Measurements from ENCODE around the gene TMEM237. TPM values are rescaled to one million over a fixed set of nuclear protein-coding genes. Genes with fewer than 3 reads are reported as not detected.

TMEM237 gene
- total and polyA plus RNA-seq, 4 donors: 1.2 to 5.2 (median 2.2) TPM

DNA sequence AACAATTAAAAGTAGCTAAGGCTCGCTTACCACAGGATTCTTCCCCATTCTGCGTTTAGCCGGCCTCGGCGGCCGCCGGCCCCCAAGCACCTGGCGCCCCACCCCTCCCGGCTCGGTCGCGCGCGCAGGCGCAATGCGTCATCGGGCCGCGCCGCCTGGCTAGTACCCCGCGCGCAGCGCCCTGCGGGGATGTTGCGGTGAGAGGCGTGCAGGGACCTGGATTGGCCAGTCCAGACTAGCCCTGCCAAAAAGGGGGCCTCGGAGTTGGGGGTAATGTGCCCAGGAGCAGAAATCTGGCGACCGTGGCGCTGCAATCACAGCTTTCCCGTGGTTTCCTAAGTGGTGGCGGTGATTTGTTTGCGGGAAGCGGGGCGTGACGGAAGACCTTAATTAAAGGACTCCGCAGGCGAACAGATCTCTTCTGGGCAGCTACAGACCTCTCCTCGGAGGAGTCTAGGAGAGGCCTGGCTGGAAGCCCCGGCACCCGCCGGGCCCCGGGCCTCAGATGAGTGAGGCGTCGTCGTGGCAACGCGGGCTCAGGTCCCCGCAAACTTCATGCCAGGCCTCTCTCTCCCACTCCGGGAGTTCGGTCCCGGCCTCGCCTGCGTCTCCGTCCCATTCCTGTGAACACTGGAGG is 606 bp downstream of the TMEM237 start:
- Histone ChIP-seq H3K27me3 (ENCODE audit: control insufficient read depth in 4 of 4, insufficient read depth in 4 of 4, low read length in 3 of 4) (no peaks in the 10 kb centered on the region), H3K36me3 (ENCODE audit: control insufficient read depth in 4 of 4, insufficient read depth in 3 of 4, low read depth in 1 of 4, low read length in 3 of 4) (no peaks in the 10 kb centered on the region), H3K4me3 (ENCODE audit: low read depth in 1 of 3, low read length in 3 of 3) (peak overlapping the region; percentile 89 to 99 (median 98)), H3K9me3 (ENCODE audit: control insufficient read depth in 4 of 4, low read length in 3 of 4) (no peaks in the 10 kb centered on the region), H3K4me1 (ENCODE audit: control insufficient read depth in 4 of 4, insufficient read depth in 4 of 4, low read length in 3 of 4) (peaks cover 2 to 9% (median 6%) of the 10 kb centered on the region in 4 donors), H3K9ac (ENCODE audit: low read depth in 1 of 2, low read length in 2 of 2) (peak overlapping the region; percentile 83 to 88), H3K27ac (ENCODE audit: low read depth in 1 of 2, low read length in 2 of 2) (peak overlapping the region; percentile 73 to 78)
- TF ChIP-seq, protein P1, sequence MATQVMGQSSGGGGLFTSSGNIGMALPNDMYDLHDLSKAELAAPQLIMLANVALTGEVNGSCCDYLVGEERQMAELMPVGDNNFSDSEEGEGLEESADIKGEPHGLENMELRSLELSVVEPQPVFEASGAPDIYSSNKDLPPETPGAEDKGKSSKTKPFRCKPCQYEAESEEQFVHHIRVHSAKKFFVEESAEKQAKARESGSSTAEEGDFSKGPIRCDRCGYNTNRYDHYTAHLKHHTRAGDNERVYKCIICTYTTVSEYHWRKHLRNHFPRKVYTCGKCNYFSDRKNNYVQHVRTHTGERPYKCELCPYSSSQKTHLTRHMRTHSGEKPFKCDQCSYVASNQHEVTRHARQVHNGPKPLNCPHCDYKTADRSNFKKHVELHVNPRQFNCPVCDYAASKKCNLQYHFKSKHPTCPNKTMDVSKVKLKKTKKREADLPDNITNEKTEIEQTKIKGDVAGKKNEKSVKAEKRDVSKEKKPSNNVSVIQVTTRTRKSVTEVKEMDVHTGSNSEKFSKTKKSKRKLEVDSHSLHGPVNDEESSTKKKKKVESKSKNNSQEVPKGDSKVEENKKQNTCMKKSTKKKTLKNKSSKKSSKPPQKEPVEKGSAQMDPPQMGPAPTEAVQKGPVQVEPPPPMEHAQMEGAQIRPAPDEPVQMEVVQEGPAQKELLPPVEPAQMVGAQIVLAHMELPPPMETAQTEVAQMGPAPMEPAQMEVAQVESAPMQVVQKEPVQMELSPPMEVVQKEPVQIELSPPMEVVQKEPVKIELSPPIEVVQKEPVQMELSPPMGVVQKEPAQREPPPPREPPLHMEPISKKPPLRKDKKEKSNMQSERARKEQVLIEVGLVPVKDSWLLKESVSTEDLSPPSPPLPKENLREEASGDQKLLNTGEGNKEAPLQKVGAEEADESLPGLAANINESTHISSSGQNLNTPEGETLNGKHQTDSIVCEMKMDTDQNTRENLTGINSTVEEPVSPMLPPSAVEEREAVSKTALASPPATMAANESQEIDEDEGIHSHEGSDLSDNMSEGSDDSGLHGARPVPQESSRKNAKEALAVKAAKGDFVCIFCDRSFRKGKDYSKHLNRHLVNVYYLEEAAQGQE (IDR thresholded peaks at IDR 0.05): no peak
- TF ChIP-seq RXRA (IDR thresholded peaks at IDR 0.05) (no peak), GABPA (IDR thresholded peaks at IDR 0.05 in 1 of 2, conservative IDR thresholded peaks at IDR 0.05 in 1 of 2) (no peak)
- TF ChIP-seq, protein P2, sequence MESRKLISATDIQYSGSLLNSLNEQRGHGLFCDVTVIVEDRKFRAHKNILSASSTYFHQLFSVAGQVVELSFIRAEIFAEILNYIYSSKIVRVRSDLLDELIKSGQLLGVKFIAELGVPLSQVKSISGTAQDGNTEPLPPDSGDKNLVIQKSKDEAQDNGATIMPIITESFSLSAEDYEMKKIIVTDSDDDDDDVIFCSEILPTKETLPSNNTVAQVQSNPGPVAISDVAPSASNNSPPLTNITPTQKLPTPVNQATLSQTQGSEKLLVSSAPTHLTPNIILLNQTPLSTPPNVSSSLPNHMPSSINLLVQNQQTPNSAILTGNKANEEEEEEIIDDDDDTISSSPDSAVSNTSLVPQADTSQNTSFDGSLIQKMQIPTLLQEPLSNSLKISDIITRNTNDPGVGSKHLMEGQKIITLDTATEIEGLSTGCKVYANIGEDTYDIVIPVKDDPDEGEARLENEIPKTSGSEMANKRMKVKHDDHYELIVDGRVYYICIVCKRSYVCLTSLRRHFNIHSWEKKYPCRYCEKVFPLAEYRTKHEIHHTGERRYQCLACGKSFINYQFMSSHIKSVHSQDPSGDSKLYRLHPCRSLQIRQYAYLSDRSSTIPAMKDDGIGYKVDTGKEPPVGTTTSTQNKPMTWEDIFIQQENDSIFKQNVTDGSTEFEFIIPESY (IDR thresholded peaks at IDR 0.05): no peak
- DNase-seq (ENCODE audit: low spot score): peak; percentile 84
- under 1% methylated on average over 56 of the region's 56 CpGs for WGBS

DNA sequence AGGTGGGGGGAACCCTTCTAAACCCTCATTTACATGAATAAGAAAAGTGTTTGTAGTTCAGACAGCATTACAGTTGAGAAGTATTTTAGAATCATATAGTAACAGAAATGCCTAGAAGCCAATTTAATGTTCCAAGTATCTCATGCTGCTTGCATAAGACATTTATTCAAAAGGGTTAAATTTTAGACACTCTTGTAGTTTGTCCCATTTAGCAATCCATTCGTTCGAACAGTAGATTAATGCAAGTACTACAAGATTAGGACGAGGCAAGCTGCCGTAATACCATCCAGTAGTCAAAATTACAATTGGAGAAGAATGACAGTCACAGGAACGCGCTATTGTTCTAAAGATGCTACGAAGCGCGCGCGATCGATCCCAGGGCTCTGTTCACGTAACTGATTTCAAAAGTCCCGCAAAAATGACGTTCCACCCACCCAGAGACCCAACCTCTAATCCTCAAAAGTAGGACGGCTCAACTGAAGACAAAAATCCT is 1.2 kb downstream of the TMEM237 start:
- no peak for DNase-seq (ENCODE audit: low spot score)
- peaks cover 2 to 9% (median 6%) of the 10 kb centered on the region in 4 donors for H3K4me1 ChIP-seq (ENCODE audit: control insufficient read depth in 4 of 4, insufficient read depth in 4 of 4, low read length in 3 of 4)
- under 1% methylated on average over 16 of the region's 16 CpGs for WGBS
- H3K27ac ChIP-seq (ENCODE audit: low read depth in 1 of 2, low read length in 2 of 2): peak overlapping the region; percentile 73 to 78
- H3K9me3 ChIP-seq (ENCODE audit: control insufficient read depth in 4 of 4, low read length in 3 of 4): no peaks in the 10 kb centered on the region
- peak; percentile 17 for TF ChIP-seq YY1 (IDR thresholded peaks at IDR 0.05)
- TF ChIP-seq HNF4G (IDR thresholded peaks at IDR 0.05): no peak
- no peaks in the 10 kb centered on the region for H3K27me3 ChIP-seq (ENCODE audit: control insufficient read depth in 4 of 4, insufficient read depth in 4 of 4, low read length in 3 of 4)
- H3K4me3 ChIP-seq (ENCODE audit: low read depth in 1 of 3, low read length in 3 of 3): peak overlapping the region; percentile 89 to 99 (median 98)
- H3K9ac ChIP-seq (ENCODE audit: low read depth in 1 of 2, low read length in 2 of 2): peak overlapping the region; percentile 83 to 88
- peaks cover 0 to 1% (median 0%) of the 10 kb centered on the region in 4 donors for H3K36me3 ChIP-seq (ENCODE audit: control insufficient read depth in 4 of 4, insufficient read depth in 3 of 4, low read depth in 1 of 4, low read length in 3 of 4)

GRCh38 chr2:201639205-201639604 is 4.1 kb downstream of the TMEM237 start:
- 88% methylated on average over 3 of the region's 3 CpGs for WGBS
- Histone ChIP-seq H3K27ac (ENCODE audit: low read depth in 1 of 2, low read length in 2 of 2) (no peak overlapping the region), H3K9me3 (ENCODE audit: control insufficient read depth in 4 of 4, low read length in 3 of 4) (no peaks in the 10 kb centered on the region), H3K36me3 (ENCODE audit: control insufficient read depth in 4 of 4, insufficient read depth in 3 of 4, low read depth in 1 of 4, low read length in 3 of 4) (peaks cover 0 to 1% (median 0%) of the 10 kb centered on the region in 4 donors), H3K9ac (ENCODE audit: low read depth in 1 of 2, low read length in 2 of 2) (no peak overlapping the region), H3K27me3 (ENCODE audit: control insufficient read depth in 4 of 4, insufficient read depth in 4 of 4, low read length in 3 of 4) (no peaks in the 10 kb centered on the region), H3K4me3 (ENCODE audit: low read depth in 1 of 3, low read length in 3 of 3) (no peak overlapping the region), H3K4me1 (ENCODE audit: control insufficient read depth in 4 of 4, insufficient read depth in 4 of 4, low read length in 3 of 4) (peaks cover 2 to 9% (median 6%) of the 10 kb centered on the region in 4 donors)
- no peak for DNase-seq (ENCODE audit: low spot score)
- no peak for TF ChIP-seq RXRA (IDR thresholded peaks at IDR 0.05)
- no peak for TF ChIP-seq FOXA1 (IDR thresholded peaks at IDR 0.05)
- TF ChIP-seq, protein P2 (IDR thresholded peaks at IDR 0.05): no peak
- TF ChIP-seq, protein P3, sequence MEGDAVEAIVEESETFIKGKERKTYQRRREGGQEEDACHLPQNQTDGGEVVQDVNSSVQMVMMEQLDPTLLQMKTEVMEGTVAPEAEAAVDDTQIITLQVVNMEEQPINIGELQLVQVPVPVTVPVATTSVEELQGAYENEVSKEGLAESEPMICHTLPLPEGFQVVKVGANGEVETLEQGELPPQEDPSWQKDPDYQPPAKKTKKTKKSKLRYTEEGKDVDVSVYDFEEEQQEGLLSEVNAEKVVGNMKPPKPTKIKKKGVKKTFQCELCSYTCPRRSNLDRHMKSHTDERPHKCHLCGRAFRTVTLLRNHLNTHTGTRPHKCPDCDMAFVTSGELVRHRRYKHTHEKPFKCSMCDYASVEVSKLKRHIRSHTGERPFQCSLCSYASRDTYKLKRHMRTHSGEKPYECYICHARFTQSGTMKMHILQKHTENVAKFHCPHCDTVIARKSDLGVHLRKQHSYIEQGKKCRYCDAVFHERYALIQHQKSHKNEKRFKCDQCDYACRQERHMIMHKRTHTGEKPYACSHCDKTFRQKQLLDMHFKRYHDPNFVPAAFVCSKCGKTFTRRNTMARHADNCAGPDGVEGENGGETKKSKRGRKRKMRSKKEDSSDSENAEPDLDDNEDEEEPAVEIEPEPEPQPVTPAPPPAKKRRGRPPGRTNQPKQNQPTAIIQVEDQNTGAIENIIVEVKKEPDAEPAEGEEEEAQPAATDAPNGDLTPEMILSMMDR (IDR thresholded peaks at IDR 0.05; ENCODE audit: low read depth, low read length, missing input control): no peak
- TF ChIP-seq EGR1 (IDR thresholded peaks at IDR 0.05; ENCODE audit: low read depth in 2 of 2): no peak
- no peak for TF ChIP-seq HNF4A (conservative IDR thresholded peaks at IDR 0.05)
- TF ChIP-seq TAF1 (conservative IDR thresholded peaks at IDR 0.05): no peak
- TF ChIP-seq RAD21 (IDR thresholded peaks at IDR 0.05): no peak
- no peak for TF ChIP-seq GABPA (IDR thresholded peaks at IDR 0.05 in 1 of 2, conservative IDR thresholded peaks at IDR 0.05 in 1 of 2)
- TF ChIP-seq FOXA2 (IDR thresholded peaks at IDR 0.05): no peak
- TF ChIP-seq ATF3 (IDR thresholded peaks at IDR 0.05): no peak

All from liver (tissue), 9 donors.